HepG2 (cell line): ENCODE data around the gene GRAMD1A. TPM values are rescaled to one million over a fixed set of nuclear protein-coding genes. Genes with fewer than 3 reads are reported as not detected.

Experiments used
- CREB1 ChIP-seq, 2 experiments: fragments of 450-650 bp in 1 of 2; IDR thresholded peaks; 2 replicates each; pipeline ENCODE4 v1.6.1; 2016 to 2017; ENCODE audit warnings: control low read depth in 1 of 2, mild to moderate bottlenecking in 1 of 2, missing compliant biosample characterization in 1 of 2, missing genetic modification characterization in 1 of 2
- CREM ChIP-seq, 2 experiments: sonication (generic) in 1 of 2; formaldehyde crosslinking in 1 of 2; IDR thresholded peaks; 2 replicates each; pipeline versions ENCODE4 v1.4.0 to v1.6.1; 2016 to 2020; ENCODE audit warnings: antibody characterized with exemption in 1 of 2, mild to moderate bottlenecking in 1 of 2, missing genetic modification reagents in 1 of 2
- FOXK1 ChIP-seq: sonication (generic); formaldehyde crosslinking; IDR thresholded peaks from 2 replicates; pipeline ENCODE4 v1.4.0; 2020; ENCODE audit warnings: low read depth, missing genetic modification reagents, borderline replicate concordance
- FOXO1 ChIP-seq: sonication (generic); formaldehyde crosslinking; IDR thresholded peaks from 2 replicates; pipeline ENCODE4 v1.4.0; 2020; ENCODE audit warnings: missing genetic modification reagents
- GFI1 ChIP-seq: sonication (generic); formaldehyde crosslinking; IDR thresholded peaks from 2 replicates; pipeline ENCODE4 v1.5.0; 2020; ENCODE audit warnings: missing genetic modification reagents, mild to moderate bottlenecking, borderline replicate concordance
- HDAC1 ChIP-seq: sonication (generic); formaldehyde crosslinking; IDR thresholded peaks from 2 replicates; pipeline ENCODE4 v1.5.1; 2020; ENCODE audit warnings: mild to moderate bottlenecking, missing genetic modification reagents
- HNF4A ChIP-seq: sonication (generic); formaldehyde crosslinking; IDR thresholded peaks from 2 replicates; pipeline ENCODE4 v1.4.0; 2020; ENCODE audit warnings: missing genetic modification reagents
- KDM2A ChIP-seq: sonication (generic); formaldehyde crosslinking; IDR thresholded peaks from 2 replicates; pipeline ENCODE4 v1.4.0; 2020; ENCODE audit warnings: low read depth, missing genetic modification reagents, borderline replicate concordance
- MED1 ChIP-seq: sonication (generic); formaldehyde crosslinking; IDR thresholded peaks from 2 replicates; pipeline ENCODE4 v1.4.0; 2020; ENCODE audit warnings: missing genetic modification reagents
- MXD4 ChIP-seq: IDR thresholded peaks from 2 replicates; pipeline ENCODE4 v1.6.1; 2016; ENCODE audit warnings: mild to moderate bottlenecking, missing biosample characterization, missing genetic modification reagents
- NFIC ChIP-seq: IDR thresholded peaks from 2 replicates; pipeline ENCODE4 v1.6.1; 2012; ENCODE audit warnings: mild to moderate bottlenecking, low read length, inconsistent platforms
- NFKBIZ ChIP-seq: IDR thresholded peaks from 2 replicates; pipeline ENCODE4 v1.6.1; 2018; ENCODE audit warnings: missing genetic modification reagents, missing compliant biosample characterization
- SATB2 ChIP-seq: sonication (generic); formaldehyde crosslinking; IDR thresholded peaks from 2 replicates; pipeline ENCODE4 v1.5.0; 2020; ENCODE audit warnings: missing genetic modification reagents
- THAP11 ChIP-seq: IDR thresholded peaks from 2 replicates; pipeline ENCODE4 v1.6.1; 2016; ENCODE audit warnings: missing biosample characterization, missing genetic modification reagents
- ZNF24 ChIP-seq: fragments of 450-650 bp; IDR thresholded peaks from 2 replicates; pipeline ENCODE4 v1.6.1; 2017; ENCODE audit warnings: antibody characterized with exemption, mild to moderate bottlenecking
- ZNF614 ChIP-seq: IDR thresholded peaks from 2 replicates; pipeline ENCODE4 v1.6.1; 2018; ENCODE audit warnings: missing biosample characterization, missing genetic modification reagents, inconsistent platforms, borderline replicate concordance
- ZNF788 ChIP-seq: sonication (generic); formaldehyde crosslinking; IDR thresholded peaks from 2 replicates; pipeline ENCODE4 v1.5.0; 2020; ENCODE audit warnings: mild to moderate bottlenecking, missing genetic modification reagents, borderline replicate concordance
- ZSCAN25 ChIP-seq: sonication (generic); formaldehyde crosslinking; IDR thresholded peaks from 2 replicates; pipeline ENCODE4 v1.8.0; 2022; ENCODE audit warnings: mild to moderate bottlenecking, missing genetic modification reagents
- polyA plus RNA-seq, 8 experiments: library from polyadenylated mRNA; depleted of rRNA in 3 of 8; stranded (reverse) in 7 of 8; unstranded in 1 of 8; fragments of >200 nt; fragmentation: Illumina TruSeq in 4 of 8; extraction: Trizol in 4 of 8; gene quantifications; 2 replicates each; pipeline versions ENCODE4 v1.2.1 to v1.2.3, GENCODE V29; 2011 to 2016; ENCODE audit warnings: low read depth in 4 of 8, missing spikeins in 1 of 8, mixed read lengths in 1 of 8; ENCODE audit not compliant: insufficient read depth in 1 of 8
- total RNA-seq, 5 experiments: library from RNA; depleted of rRNA; stranded (reverse); fragments of >200 nt; fragmentation: Illumina TruSeq; extraction: Trizol; gene quantifications; 2 replicates each; pipeline ENCODE4 v1.2.3, GENCODE V29; 2016; ENCODE audit warnings: low read depth in 1 of 5
- TF ChIP-seq, protein P1 (sequence below): sonication (generic); formaldehyde crosslinking; IDR thresholded peaks from 2 replicates; pipeline ENCODE4 v1.8.1; 2022; ENCODE audit warnings: low read depth, mild to moderate bottlenecking, missing genetic modification reagents
- TF ChIP-seq, protein P2 (sequence below): sonication (generic); formaldehyde crosslinking; IDR thresholded peaks from 2 replicates; pipeline ENCODE4; 2020; ENCODE audit warnings: missing genetic modification reagents, mild to moderate bottlenecking, borderline replicate concordance
- TF ChIP-seq, protein P3 (sequence below): sonication (generic); formaldehyde crosslinking; IDR thresholded peaks from 2 replicates; pipeline ENCODE4 v1.4.0; 2020; ENCODE audit warnings: missing genetic modification reagents

GRAMD1A gene
- total and polyA plus RNA-seq, 2 of the 13 experiments (the other 11 are each of a cell fraction or from before 2014, with no cell fraction given): 14.7 to 181 TPM

DNA sequence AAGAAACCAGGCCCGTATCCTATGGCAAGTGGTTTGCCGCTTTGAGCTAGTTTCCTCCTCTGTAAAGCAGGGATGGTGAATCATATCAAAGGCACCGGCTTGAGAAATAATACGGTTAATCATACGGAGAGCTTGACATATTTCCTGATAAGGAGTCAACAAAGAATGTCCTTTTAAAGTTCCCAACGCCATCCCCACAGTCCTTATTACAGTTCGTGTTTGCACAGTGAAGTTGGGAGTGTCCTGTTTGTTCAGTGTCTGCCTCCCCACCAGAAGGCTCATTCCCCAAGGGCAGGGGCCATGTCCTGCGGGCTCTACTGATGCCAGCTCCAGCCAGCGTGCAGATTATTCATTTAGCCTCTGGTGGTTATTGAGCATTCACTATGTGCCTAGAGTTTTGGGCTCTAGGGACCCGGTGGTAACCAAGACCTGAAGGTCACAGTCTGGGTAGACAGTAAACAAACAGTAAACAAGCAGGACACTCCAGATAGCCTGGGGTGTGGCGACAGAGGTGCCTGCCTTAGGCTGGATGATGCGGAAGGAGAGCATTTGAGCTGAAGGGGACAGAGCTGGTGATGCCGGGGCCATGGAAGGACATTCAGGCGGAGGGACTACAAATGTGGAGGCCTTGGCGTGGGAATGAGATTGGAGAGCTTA, 6.3 kb downstream of the GRAMD1A start (continued):
- TF ChIP-seq CREM (IDR thresholded peaks at IDR 0.05): peak; percentile 89
- TF ChIP-seq CREM (CRISPR knock-in tag; IDR thresholded peaks at IDR 0.05): no peak
- peak; percentile 71; the same call in 1 of the 2 replicates for TF ChIP-seq NFKBIZ
- TF ChIP-seq HDAC1 (CRISPR knock-in tag): peak; percentile 94
- TF ChIP-seq FOXK1 (CRISPR knock-in tag): peak; percentile 54; the same call in 1 of the 2 replicates
- TF ChIP-seq ZNF24: 0 out of 2 replicates have a peak, but pooled peaks have one; percentile 40
- peak; percentile 69 for TF ChIP-seq ZNF614 (CRISPR knock-in tag)
- TF ChIP-seq ZNF788 (CRISPR knock-in tag): 0 out of 2 replicates have a peak, but pooled peaks have one; percentile 38
- TF ChIP-seq GFI1 (CRISPR knock-in tag): peak; percentile 80
- peak; percentile 77 for TF ChIP-seq HNF4A (CRISPR knock-in tag)
- TF ChIP-seq MED1 (CRISPR knock-in tag): peak; percentile 94
- TF ChIP-seq ZSCAN25 (CRISPR knock-in tag): peak; percentile 71
- TF ChIP-seq NFIC: peak; percentile 81
- TF ChIP-seq THAP11 (CRISPR knock-in tag): peak; percentile 75
- TF ChIP-seq KDM2A (CRISPR knock-in tag): peak; percentile 81
- TF ChIP-seq, protein P1, sequence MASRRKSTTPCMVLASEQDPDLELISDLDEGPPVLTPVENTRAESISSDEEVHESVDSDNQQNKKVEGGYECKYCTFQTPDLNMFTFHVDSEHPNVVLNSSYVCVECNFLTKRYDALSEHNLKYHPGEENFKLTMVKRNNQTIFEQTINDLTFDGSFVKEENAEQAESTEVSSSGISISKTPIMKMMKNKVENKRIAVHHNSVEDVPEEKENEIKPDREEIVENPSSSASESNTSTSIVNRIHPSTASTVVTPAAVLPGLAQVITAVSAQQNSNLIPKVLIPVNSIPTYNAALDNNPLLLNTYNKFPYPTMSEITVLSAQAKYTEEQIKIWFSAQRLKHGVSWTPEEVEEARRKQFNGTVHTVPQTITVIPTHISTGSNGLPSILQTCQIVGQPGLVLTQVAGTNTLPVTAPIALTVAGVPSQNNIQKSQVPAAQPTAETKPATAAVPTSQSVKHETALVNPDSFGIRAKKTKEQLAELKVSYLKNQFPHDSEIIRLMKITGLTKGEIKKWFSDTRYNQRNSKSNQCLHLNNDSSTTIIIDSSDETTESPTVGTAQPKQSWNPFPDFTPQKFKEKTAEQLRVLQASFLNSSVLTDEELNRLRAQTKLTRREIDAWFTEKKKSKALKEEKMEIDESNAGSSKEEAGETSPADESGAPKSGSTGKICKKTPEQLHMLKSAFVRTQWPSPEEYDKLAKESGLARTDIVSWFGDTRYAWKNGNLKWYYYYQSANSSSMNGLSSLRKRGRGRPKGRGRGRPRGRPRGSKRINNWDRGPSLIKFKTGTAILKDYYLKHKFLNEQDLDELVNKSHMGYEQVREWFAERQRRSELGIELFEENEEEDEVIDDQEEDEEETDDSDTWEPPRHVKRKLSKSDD (CRISPR knock-in tag): 0 out of 2 replicates have a peak, but pooled peaks have one; percentile 67
- TF ChIP-seq, protein P2, sequence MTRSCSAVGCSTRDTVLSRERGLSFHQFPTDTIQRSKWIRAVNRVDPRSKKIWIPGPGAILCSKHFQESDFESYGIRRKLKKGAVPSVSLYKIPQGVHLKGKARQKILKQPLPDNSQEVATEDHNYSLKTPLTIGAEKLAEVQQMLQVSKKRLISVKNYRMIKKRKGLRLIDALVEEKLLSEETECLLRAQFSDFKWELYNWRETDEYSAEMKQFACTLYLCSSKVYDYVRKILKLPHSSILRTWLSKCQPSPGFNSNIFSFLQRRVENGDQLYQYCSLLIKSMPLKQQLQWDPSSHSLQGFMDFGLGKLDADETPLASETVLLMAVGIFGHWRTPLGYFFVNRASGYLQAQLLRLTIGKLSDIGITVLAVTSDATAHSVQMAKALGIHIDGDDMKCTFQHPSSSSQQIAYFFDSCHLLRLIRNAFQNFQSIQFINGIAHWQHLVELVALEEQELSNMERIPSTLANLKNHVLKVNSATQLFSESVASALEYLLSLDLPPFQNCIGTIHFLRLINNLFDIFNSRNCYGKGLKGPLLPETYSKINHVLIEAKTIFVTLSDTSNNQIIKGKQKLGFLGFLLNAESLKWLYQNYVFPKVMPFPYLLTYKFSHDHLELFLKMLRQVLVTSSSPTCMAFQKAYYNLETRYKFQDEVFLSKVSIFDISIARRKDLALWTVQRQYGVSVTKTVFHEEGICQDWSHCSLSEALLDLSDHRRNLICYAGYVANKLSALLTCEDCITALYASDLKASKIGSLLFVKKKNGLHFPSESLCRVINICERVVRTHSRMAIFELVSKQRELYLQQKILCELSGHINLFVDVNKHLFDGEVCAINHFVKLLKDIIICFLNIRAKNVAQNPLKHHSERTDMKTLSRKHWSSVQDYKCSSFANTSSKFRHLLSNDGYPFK (CRISPR knock-in tag): no peak
- peak; percentile 19; the same call in 1 of the 2 replicates for TF ChIP-seq CREB1 (IDR thresholded peaks at IDR 0.05)
- peak; percentile 68 for TF ChIP-seq CREB1 (CRISPR knock-in tag; IDR thresholded peaks at IDR 0.05)
- TF ChIP-seq SATB2 (CRISPR knock-in tag): no peak
- TF ChIP-seq FOXO1 (CRISPR knock-in tag): peak; percentile 84; the same call in 1 of the 2 replicates
- TF ChIP-seq, protein P3, sequence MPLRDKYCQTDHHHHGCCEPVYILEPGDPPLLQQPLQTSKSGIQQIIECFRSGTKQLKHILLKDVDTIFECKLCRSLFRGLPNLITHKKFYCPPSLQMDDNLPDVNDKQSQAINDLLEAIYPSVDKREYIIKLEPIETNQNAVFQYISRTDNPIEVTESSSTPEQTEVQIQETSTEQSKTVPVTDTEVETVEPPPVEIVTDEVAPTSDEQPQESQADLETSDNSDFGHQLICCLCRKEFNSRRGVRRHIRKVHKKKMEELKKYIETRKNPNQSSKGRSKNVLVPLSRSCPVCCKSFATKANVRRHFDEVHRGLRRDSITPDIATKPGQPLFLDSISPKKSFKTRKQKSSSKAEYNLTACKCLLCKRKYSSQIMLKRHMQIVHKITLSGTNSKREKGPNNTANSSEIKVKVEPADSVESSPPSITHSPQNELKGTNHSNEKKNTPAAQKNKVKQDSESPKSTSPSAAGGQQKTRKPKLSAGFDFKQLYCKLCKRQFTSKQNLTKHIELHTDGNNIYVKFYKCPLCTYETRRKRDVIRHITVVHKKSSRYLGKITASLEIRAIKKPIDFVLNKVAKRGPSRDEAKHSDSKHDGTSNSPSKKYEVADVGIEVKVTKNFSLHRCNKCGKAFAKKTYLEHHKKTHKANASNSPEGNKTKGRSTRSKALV (CRISPR knock-in tag): peak; percentile 34; the same call in 1 of the 2 replicates
- 0 out of 2 replicates have a peak, but pooled peaks have one; percentile 43 for TF ChIP-seq MXD4 (CRISPR knock-in tag)
